ENCODE measurements around the gene GPR4.

Gene GPR4

GRCh38 chr19:45590300-45591003 lies 11.6 kb downstream of the GPR4 start:
- no peak for DNase-seq (ENCODE audit: low read depth in 1 of 2, low spot score in 1 of 2)

GRCh38 chr19:45589768-45590167 lies 12.2 kb downstream of the GPR4 start:
- DNase-seq (ENCODE audit: low read depth in 1 of 2, low spot score in 1 of 2): no peak

- no peak for DNase-seq (ENCODE audit: low read depth in 1 of 2, low spot score in 1 of 2)
Observed at GRCh38 chr19:45587873-45588272, 14.1 kb downstream of the GPR4 start.

GRCh38 chr19:45585158-45585577 lies 16.8 kb downstream of the GPR4 start:
- no peak for DNase-seq (ENCODE audit: low read depth in 1 of 2, low spot score in 1 of 2)

GRCh38 chr19:45584332-45585157 lies 17.5 kb downstream of the GPR4 start, which contains the start of gene OPA3:
Gene OPA3 (minus strand): TSS chr19:45584802. CDS start chr19:45584764, 38 bp downstream.
- DNase-seq (ENCODE audit: low read depth in 1 of 2, low spot score in 1 of 2): peak; percentile 96

GRCh38 chr19:45581576-45581975 lies 20.4 kb downstream of the GPR4 start:
- DNase-seq (ENCODE audit: low read depth in 1 of 2, low spot score in 1 of 2): no peak

- no peak for DNase-seq (ENCODE audit: low read depth in 1 of 2, low spot score in 1 of 2)
Observed at GRCh38 chr19:45578861-45579260, 23.2 kb downstream of the GPR4 start.

GRCh38 chr19:45577111-45577905 lies 24.7 kb downstream of the GPR4 start:
- no peak for DNase-seq (ENCODE audit: low read depth in 1 of 2, low spot score in 1 of 2)

GRCh38 chr19:45576682-45577081 lies 25.3 kb downstream of the GPR4 start:
- no peak for DNase-seq (ENCODE audit: low read depth in 1 of 2, low spot score in 1 of 2)

GRCh38 chr19:45575216-45575615 lies 26.8 kb downstream of the GPR4 start:
- DNase-seq (ENCODE audit: low read depth in 1 of 2, low spot score in 1 of 2): no peak

- no peak for DNase-seq (ENCODE audit: low read depth in 1 of 2, low spot score in 1 of 2)
Observed at GRCh38 chr19:45574526-45574925, 27.5 kb downstream of the GPR4 start.

GRCh38 chr19:45571457-45572220 lies 30.4 kb downstream of the GPR4 start:
- DNase-seq (ENCODE audit: low read depth in 1 of 2, low spot score in 1 of 2): no peak

GRCh38 chr19:45569619-45570421 lies 32.2 kb downstream of the GPR4 start:
- peak in 1 of 2 donors; percentile 42 for DNase-seq (ENCODE audit: low read depth in 1 of 2, low spot score in 1 of 2)

GRCh38 chr19:45568732-45569131 lies 33.3 kb downstream of the GPR4 start:
- DNase-seq (ENCODE audit: low read depth in 1 of 2, low spot score in 1 of 2): no peak

- no peak for DNase-seq (ENCODE audit: low read depth in 1 of 2, low spot score in 1 of 2)
Observed at GRCh38 chr19:45567609-45568008, 34.4 kb downstream of the GPR4 start.

GRCh38 chr19:45564131-45564780 lies 37.8 kb downstream of the GPR4 start:
- DNase-seq (ENCODE audit: low read depth in 1 of 2, low spot score in 1 of 2): no peak

- no peak for DNase-seq (ENCODE audit: low read depth in 1 of 2, low spot score in 1 of 2)
Observed at GRCh38 chr19:45560686-45561085, 41.3 kb downstream of the GPR4 start.

- no peak for DNase-seq (ENCODE audit: low read depth in 1 of 2, low spot score in 1 of 2)
Observed at GRCh38 chr19:45560038-45560437, 42.0 kb downstream of the GPR4 start.

GRCh38 chr19:45558399-45558878 lies 43.6 kb downstream of the GPR4 start:
- peak; percentile 25 to 40 for DNase-seq (ENCODE audit: low read depth in 1 of 2, low spot score in 1 of 2)

Measured in stimulated activated CD4-positive, alpha-beta T cell treated with anti-CD3 and anti-CD28 coated beads, Interleukin-15, amount 100 ng/mL, for 1 hour (primary cell).